B cell (primary cell): ENCODE measurements around the gene TMEM120A. TPM values are rescaled to one million over a fixed set of nuclear protein-coding genes. Genes with fewer than 3 reads are reported as not detected.
A peak's percentile ranks its signal among the peaks of the same experiment; 100 is the strongest.

Source experiments
- ATAC-seq: fragments of 200-7000 bp; cut with Tn5 transposase; one replicate; pipeline ENCODE4 v1.10.0; 2021; ENCODE audit warnings: low read depth, mild to moderate bottlenecking, moderate number of reproducible peaks, moderate library complexity
- CTCF ChIA-PET: fragments of 350-600 bp; sonication (Branson Sonifier 250); formaldehyde crosslinking; loops from one replicate; lab custom pipeline; 2021; ENCODE audit warnings: antibody characterized with exemption, inconsistent platforms; lab: Charles Lee
- POLR2A ChIA-PET: fragments of 350-600 bp; sonication (Branson Sonifier 250); formaldehyde crosslinking; loops from one replicate; lab custom pipeline; 2021; ENCODE audit warnings: antibody characterized with exemption; lab: Charles Lee
- DNase-seq: peaks from one replicate; pipeline ENCODE4 v3.0.0; 2013
- H2AFZ ChIP-seq: 2 replicates; pipeline ENCODE4 v1.6.1; 2012; ENCODE audit warnings: mild to moderate bottlenecking, low read depth, low read length; ENCODE audit not compliant: insufficient read depth, poor library complexity, severe bottlenecking
- H3K27ac ChIP-seq, 2 donors: 1 replicate in 1 of 2; 2 replicates in 1 of 2; pipeline ENCODE4 v1.5.1; 2012 to 2013; ENCODE audit warnings: low read length in 2 of 2, mild to moderate bottlenecking in 2 of 2, moderate library complexity in 1 of 2
- H3K27me3 ChIP-seq, 4 experiments: fragments of 200-600 bp in 1 of 4; sonication (generic) in 1 of 4; replicated peaks in 1 of 4; 1 replicate in 2 of 4; 2 replicates in 2 of 4; pipeline versions ENCODE4 v1.6.1 to v1.7.0; 2013 to 2016; ENCODE audit warnings: low read length in 3 of 4, mild to moderate bottlenecking in 2 of 4, mixed read lengths in 1 of 4, moderate library complexity in 1 of 4; ENCODE audit not compliant: insufficient read depth in 4 of 4, control insufficient read depth in 3 of 4; ENCODE audit errors: control extremely low read depth in 1 of 4
- H3K36me3 ChIP-seq, 2 experiments: replicated peaks in 1 of 2; 1 replicate in 1 of 2; 2 replicates in 1 of 2; pipeline versions ENCODE4 v1.6.1 to v1.7.1; 2013; ENCODE audit warnings: low read length in 1 of 2; ENCODE audit not compliant: insufficient read depth in 2 of 2, control insufficient read depth in 1 of 2; ENCODE audit errors: control extremely low read depth in 1 of 2, extremely low read depth in 1 of 2
- H3K4me1 ChIP-seq, 2 donors: fragments of 200-600 bp in 1 of 2; sonication (generic) in 1 of 2; 1 replicate in 1 of 2; 2 replicates in 1 of 2; pipeline versions ENCODE4 v1.5.1 to v1.6.1; 2013 to 2017; ENCODE audit warnings: low read length in 2 of 2; ENCODE audit not compliant: control insufficient read depth in 2 of 2, insufficient read depth in 2 of 2
- H3K4me2 ChIP-seq: replicated peaks from 2 replicates; pipeline ENCODE3; 2012; ENCODE audit warnings: mild to moderate bottlenecking, low read depth, low read length; ENCODE audit not compliant: poor library complexity, severe bottlenecking
- H3K4me3 ChIP-seq, 5 experiments: fragments of 200-600 bp in 1 of 5; sonication (generic) in 1 of 5; 1 replicate in 3 of 5; 2 replicates in 2 of 5; pipeline versions ENCODE4 v1.5.1 to v1.7.0; 2011 to 2016; ENCODE audit warnings: low read length in 4 of 5, mild to moderate bottlenecking in 4 of 5, low read depth in 2 of 5, control low read depth in 1 of 5, moderate library complexity in 1 of 5; ENCODE audit not compliant: insufficient read depth in 1 of 5; ENCODE audit errors: control extremely low read depth in 1 of 5, extremely low read depth in 1 of 5
- H3K79me2 ChIP-seq: fragments of 200-600 bp; sonication (generic); one replicate; pipeline ENCODE4 v1.6.0; 2016; ENCODE audit warnings: low read length; ENCODE audit not compliant: control insufficient read depth, insufficient read depth
- H3K9ac ChIP-seq: fragments of 200-600 bp; sonication (generic); 2 replicates; pipeline ENCODE4 v1.6.1; 2017; ENCODE audit warnings: mild to moderate bottlenecking, low read length, moderate library complexity
- H3K9me3 ChIP-seq, 3 donors: one replicate each; pipeline versions ENCODE4 v1.6.1 to v1.7.1; 2013; ENCODE audit warnings: low read length in 2 of 3; ENCODE audit not compliant: control insufficient read depth in 2 of 3, insufficient read depth in 1 of 3; ENCODE audit errors: control extremely low read depth in 1 of 3
- H4K20me1 ChIP-seq: 2 replicates; pipeline ENCODE4 v1.6.0; 2012; ENCODE audit warnings: mild to moderate bottlenecking, low read length; ENCODE audit not compliant: insufficient read depth, control insufficient read depth, poor library complexity, severe bottlenecking
- H3K27ac Mint-ChIP-seq: one replicate; pipeline ENCODE4 v1.8.0; 2021; ENCODE audit warnings: mixed read lengths
- H3K27me3 Mint-ChIP-seq: one replicate; pipeline ENCODE4 v1.8.0; 2021; ENCODE audit warnings: mixed read lengths
- H3K4me1 Mint-ChIP-seq: one replicate; pipeline ENCODE4 v1.8.0; 2021; ENCODE audit warnings: mixed read lengths
- H3K4me3 Mint-ChIP-seq: one replicate; pipeline ENCODE4 v1.8.0; 2021; ENCODE audit warnings: mixed read lengths
- H3K9me3 Mint-ChIP-seq: one replicate; pipeline ENCODE4 v1.8.0; 2022; ENCODE audit warnings: mixed read lengths; ENCODE audit not compliant: insufficient read depth
- EZH2 ChIP-seq: IDR thresholded peaks from 2 replicates; pipeline ENCODE4 v1.6.1; 2012; ENCODE audit warnings: borderline replicate concordance, low read depth, mild to moderate bottlenecking, moderate library complexity, low read length; ENCODE audit not compliant: insufficient read depth, poor library complexity, severe bottlenecking
- WGBS: methylation state at CpG from one replicate; pipeline ENCODE4 v1.1.5; 2013; ENCODE audit warnings: missing lambda C conversion rate; ENCODE audit not compliant: insufficient coverage; 5-methylcytosine and 5-hydroxymethylcytosine counted together
- intact Hi-C: fragments of 100-400 bp; cut with micrococcal nuclease; formaldehyde crosslinking; loops from one replicate; pipeline ENCODE4 v1.10.0; 2022
- polyA plus RNA-seq: library from polyadenylated mRNA; depleted of rRNA; stranded (reverse); fragments of >200 nt; gene quantifications from 2 replicates; pipeline ENCODE4 v1.2.3, GENCODE V29; 2012
- total RNA-seq, 2 donors: library from RNA; stranded (reverse); fragments of 120-200 nt in 1 of 2; gene quantifications; 1 replicate in 1 of 2; 2 replicates in 1 of 2; pipeline versions ENCODE4 v1.2.3 to v1.2.4, GENCODE V29; 2013 to 2022
- TF ChIP-seq, protein P1 (sequence below): fragments of 200-600 bp; IDR thresholded peaks from one replicate; pipeline ENCODE4 v1.8.0; 2022; ENCODE audit warnings: antibody characterized with exemption, mild to moderate bottlenecking

Gene TMEM120A
- total and polyA plus RNA-seq, 2 donors (not counting 1 experiment from before 2014, with no cell fraction given) = 39.0 to 49.3 TPM

DNA sequence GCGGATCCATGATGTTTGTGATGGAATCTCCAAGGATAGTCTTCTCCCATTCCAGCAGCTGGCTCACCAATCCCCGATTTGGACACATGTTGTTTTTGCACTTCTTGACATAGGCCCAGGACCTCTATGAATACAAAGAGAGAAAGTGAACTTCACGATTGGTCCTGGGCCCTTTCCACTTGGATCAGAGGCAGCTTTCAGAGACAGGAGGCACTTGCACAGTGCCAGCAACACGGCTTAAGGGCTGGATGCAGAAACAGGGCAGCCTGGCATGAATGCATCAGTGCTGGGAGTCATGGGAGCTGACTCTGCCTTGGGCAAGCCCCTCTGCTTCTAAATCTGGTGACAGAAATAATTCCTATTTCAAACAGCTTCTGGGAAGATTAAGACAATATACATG is 2.1 kb upstream of the TMEM120A start:
- H3K4me1 ChIP-seq = peaks cover 8 to 16% of the 10 kb centered on the region in 2 donors
- H3K4me3 ChIP-seq = no peak overlapping the region
- H3K27me3 ChIP-seq = no peaks in the 10 kb centered on the region
- no peak overlapping the region for H2AFZ ChIP-seq
- WGBS = 98% methylated on average over 3 of the region's 4 CpGs
- H3K27ac ChIP-seq = no peak overlapping the region
- Mint-ChIP-seq H3K27ac (peak overlapping the region; percentile 28), H3K27me3 (no peaks in the 10 kb centered on the region), H3K4me1 (peaks cover 27% of the 10 kb centered on the region), H3K4me3 (no peak overlapping the region), H3K9me3 (no peaks in the 10 kb centered on the region)
- no peak for ATAC-seq
- H3K9ac ChIP-seq = no peak overlapping the region
- H4K20me1 ChIP-seq = no peaks in the 10 kb centered on the region
- peaks cover 5% of the 10 kb centered on the region for H3K79me2 ChIP-seq
- intact Hi-C loops = no loop called here
- peaks cover 0 to 4% of the 10 kb centered on the region in 2 experiments for H3K36me3 ChIP-seq
- no peak for DNase-seq
- ChIA-PET CTCF (no interaction called here), POLR2A (no interaction called here)
- no peak overlapping the region for H3K4me2 ChIP-seq
- H3K9me3 ChIP-seq = no peaks in the 10 kb centered on the region
- TF ChIP-seq, protein P1, sequence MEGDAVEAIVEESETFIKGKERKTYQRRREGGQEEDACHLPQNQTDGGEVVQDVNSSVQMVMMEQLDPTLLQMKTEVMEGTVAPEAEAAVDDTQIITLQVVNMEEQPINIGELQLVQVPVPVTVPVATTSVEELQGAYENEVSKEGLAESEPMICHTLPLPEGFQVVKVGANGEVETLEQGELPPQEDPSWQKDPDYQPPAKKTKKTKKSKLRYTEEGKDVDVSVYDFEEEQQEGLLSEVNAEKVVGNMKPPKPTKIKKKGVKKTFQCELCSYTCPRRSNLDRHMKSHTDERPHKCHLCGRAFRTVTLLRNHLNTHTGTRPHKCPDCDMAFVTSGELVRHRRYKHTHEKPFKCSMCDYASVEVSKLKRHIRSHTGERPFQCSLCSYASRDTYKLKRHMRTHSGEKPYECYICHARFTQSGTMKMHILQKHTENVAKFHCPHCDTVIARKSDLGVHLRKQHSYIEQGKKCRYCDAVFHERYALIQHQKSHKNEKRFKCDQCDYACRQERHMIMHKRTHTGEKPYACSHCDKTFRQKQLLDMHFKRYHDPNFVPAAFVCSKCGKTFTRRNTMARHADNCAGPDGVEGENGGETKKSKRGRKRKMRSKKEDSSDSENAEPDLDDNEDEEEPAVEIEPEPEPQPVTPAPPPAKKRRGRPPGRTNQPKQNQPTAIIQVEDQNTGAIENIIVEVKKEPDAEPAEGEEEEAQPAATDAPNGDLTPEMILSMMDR = no peak
- no peak for TF ChIP-seq EZH2

DNA sequence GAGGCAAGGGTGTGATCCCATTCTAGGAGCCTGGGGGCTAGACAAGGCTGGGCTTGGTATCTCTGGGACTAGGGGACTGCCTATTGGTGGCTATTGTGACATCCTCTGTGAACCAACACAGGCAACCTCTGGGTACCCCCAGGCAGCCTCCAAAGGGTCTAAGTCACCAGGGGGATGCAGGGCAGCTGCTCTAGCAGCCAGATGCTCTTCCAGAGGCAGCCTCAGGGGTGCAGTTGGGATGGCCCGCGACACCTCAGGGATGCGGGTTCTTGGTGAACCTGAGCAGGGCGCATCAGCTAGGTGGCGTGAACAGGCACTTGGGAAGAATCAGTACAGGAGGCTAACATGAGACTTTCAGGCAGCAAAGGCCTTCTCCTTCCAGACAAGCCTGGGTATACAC is 1.6 kb upstream of the TMEM120A start:
- TF ChIP-seq, protein P1 = no peak
- TF ChIP-seq EZH2 = no peak
- no peak overlapping the region for H3K4me3 ChIP-seq
- no peaks in the 10 kb centered on the region for H4K20me1 ChIP-seq
- peak overlapping the region; percentile 72 for H3K4me3 Mint-ChIP-seq
- H3K9me3 Mint-ChIP-seq = no peaks in the 10 kb centered on the region
- DNase-seq = no peak
- CTCF ChIA-PET = no interaction called here
- no peak for ATAC-seq
- intact Hi-C loops = loop anchor here (2.0 kb wide), 4 partner anchors 53 to 257 kb away; partner anchors contain the start of genes HIP1, MDH2, POR and RHBDD2
- no peak overlapping the region for H3K9ac ChIP-seq
- peaks cover 27% of the 10 kb centered on the region for H3K4me1 Mint-ChIP-seq
- no peaks in the 10 kb centered on the region for H3K27me3 Mint-ChIP-seq
- peaks cover 0 to 3% of the 10 kb centered on the region in 2 experiments for H3K36me3 ChIP-seq
- no peak overlapping the region for H2AFZ ChIP-seq
- H3K27me3 ChIP-seq = no peaks in the 10 kb centered on the region
- no peaks in the 10 kb centered on the region for H3K9me3 ChIP-seq
- peaks cover 8 to 16% of the 10 kb centered on the region in 2 donors for H3K4me1 ChIP-seq
- no peak overlapping the region for H3K27ac ChIP-seq
- H3K27ac Mint-ChIP-seq = no peak overlapping the region
- WGBS = 96% methylated on average over 5 of the region's 5 CpGs
- peaks cover 5% of the 10 kb centered on the region for H3K79me2 ChIP-seq
- H3K4me2 ChIP-seq = no peak overlapping the region
- POLR2A ChIA-PET = interaction anchor here (1.2 kb wide), 1 partner anchor 16 kb away, joined by 4 read pairs; no protein-coding TSS in a partner anchor
